ENCODE measurements around the gene PCCA.

GRCh38 chr13:100519626-100520025 is 430.7 kb downstream of the PCCA start:
- TF ChIP-seq PRRX2 (CRISPR knock-in tag; IDR thresholded peaks at IDR 0.05): no peak
- TF ChIP-seq CTCF (IDR thresholded peaks at IDR 0.05): no peak
- no peak for TF ChIP-seq NFE2L1 (CRISPR knock-in tag; IDR thresholded peaks at IDR 0.05)
- no peak for TF ChIP-seq USF1 (CRISPR knock-in tag; IDR thresholded peaks at IDR 0.05)
